K562 (cell line): Measurements from ENCODE around the gene LRRC4C. TPM values are rescaled to one million over a fixed set of nuclear protein-coding genes. Genes with fewer than 3 reads are reported as not detected.

Experiments used
- ATAC-seq: fragments of 200-7000 bp; cut with Tn5 transposase; 3 replicates; pipeline ENCODE4 v1.9.1; 2020; ENCODE audit warnings: moderate library complexity
- BruUV-seq: library from RNA; stranded (reverse); fragments of 400-500 nt; replicated peaks from 2 replicates; lab custom pipeline; 2021; lab: Mats Ljungman, UMichigan
- CTCF ChIA-PET: fragments of 300-600 bp; formaldehyde crosslinking; extraction: SDS; loops from one replicate; lab custom pipeline; 2021; ENCODE audit warnings: low intra/inter-chr PET ratio; lab: Yijun Ruan, JAX
- POLR2A ChIA-PET: fragments of 300-600, 350-650 bp; sonication (Branson Sonifier 250); formaldehyde crosslinking; extraction: SDS; loops from one replicate; lab custom pipeline; 2021; ENCODE audit warnings: antibody characterized with exemption, inconsistent platforms; lab: Yijun Ruan, JAX
- DNase-seq, 4 experiments: peaks; one replicate each; pipeline versions ENCODE4 v3.0.0 to v3.0.0-alpha.2; 2011 to 2018; ENCODE audit warnings: low spot score in 3 of 4, mixed read lengths in 3 of 4; ENCODE audit errors: extremely low read depth in 1 of 4
- FAIRE-seq: peaks from 2 replicates; lab custom pipeline; 2011; peaks lifted over from hg19 to GRCh38; lab: Jason Lieb, UNC
- H2AFZ ChIP-seq: 2 replicates; pipeline ENCODE4 v1.6.0; 2011; ENCODE audit warnings: low read depth, low read length, control low read depth, inconsistent platforms
- H3K27ac ChIP-seq: fragments of 200-600 bp; 3 replicates; pipeline ENCODE4 v1.8.0; 2011; ENCODE audit warnings: low read depth, mild to moderate bottlenecking, control low read depth, inconsistent platforms, low read length, moderate library complexity, mixed read lengths; ENCODE audit errors: extremely low read depth
- H3K27me3 ChIP-seq, 2 experiments: fragments of 300-600 bp in 1 of 2; 2 replicates in 1 of 2; 3 replicates in 1 of 2; pipeline versions ENCODE4 v1.6.0 to v1.8.0; 2011; ENCODE audit warnings: inconsistent platforms in 2 of 2, low read length in 2 of 2, mild to moderate bottlenecking in 1 of 2, mixed read lengths in 1 of 2, moderate library complexity in 1 of 2; ENCODE audit not compliant: control insufficient read depth in 2 of 2, insufficient read depth in 2 of 2
- H3K36me3 ChIP-seq: fragments of 300-600 bp; 3 replicates; pipeline ENCODE4 v1.8.0; 2011; ENCODE audit warnings: mild to moderate bottlenecking, low read length, inconsistent platforms; ENCODE audit not compliant: control insufficient read depth, insufficient read depth
- H3K4me1 ChIP-seq, 2 experiments: fragments of 200-600 bp in 1 of 2; replicated peaks in 1 of 2; 2 replicates in 1 of 2; 3 replicates in 1 of 2; pipeline versions ENCODE4 v1.5.1 to v1.8.0; 2011; ENCODE audit warnings: inconsistent platforms in 2 of 2, low read length in 2 of 2, mild to moderate bottlenecking in 1 of 2, mixed read lengths in 1 of 2, moderate library complexity in 1 of 2; ENCODE audit not compliant: control insufficient read depth in 2 of 2, insufficient read depth in 2 of 2
- H3K4me2 ChIP-seq: 2 replicates; pipeline ENCODE4 v1.6.1; 2011; ENCODE audit warnings: low read length, control low read depth, inconsistent platforms, mixed read lengths; ENCODE audit not compliant: insufficient read depth
- H3K4me3 ChIP-seq: fragments of 200-600 bp; sonication (generic), shearing (Covaris generic); 2 replicates; pipeline ENCODE4 v1.5.1; 2016; ENCODE audit warnings: control low read depth, inconsistent platforms
- H3K79me2 ChIP-seq: fragments of 200-600 bp; 3 replicates; pipeline ENCODE4 v1.8.0; 2011; ENCODE audit warnings: low read length, inconsistent platforms; ENCODE audit not compliant: control insufficient read depth, insufficient read depth
- H3K9ac ChIP-seq, 2 experiments: 2 replicates each; pipeline versions ENCODE4 v1.6.0 to v1.6.1; 2011; ENCODE audit warnings: low read depth in 2 of 2, low read length in 2 of 2, control low read depth in 1 of 2, inconsistent platforms in 1 of 2, mild to moderate bottlenecking in 1 of 2, mixed read lengths in 1 of 2; ENCODE audit not compliant: insufficient read depth in 1 of 2
- H3K9me1 ChIP-seq: one replicate; pipeline ENCODE4 v1.6.0; 2011; ENCODE audit warnings: inconsistent platforms, mild to moderate bottlenecking, low read length, moderate library complexity; ENCODE audit not compliant: control insufficient read depth, insufficient read depth
- H3K9me3 ChIP-seq: replicated peaks from 2 replicates; pipeline ENCODE4 v1.5.1; 2011; ENCODE audit warnings: low read depth, low read length, inconsistent platforms; ENCODE audit not compliant: control insufficient read depth, insufficient read depth
- H4K20me1 ChIP-seq: replicated peaks from 2 replicates; pipeline ENCODE4 v1.6.1; 2011; ENCODE audit warnings: low read length, inconsistent platforms, mixed read lengths; ENCODE audit not compliant: control insufficient read depth, insufficient read depth
- ARHGAP35 ChIP-seq: fragments of 450-650 bp; IDR thresholded peaks from 2 replicates; pipeline ENCODE4 v1.6.1; 2018; ENCODE audit not compliant: partially characterized antibody
- ARID1B ChIP-seq: fragments of 450-650 bp; IDR thresholded peaks from 2 replicates; pipeline ENCODE4 v1.6.1; 2016; ENCODE audit warnings: antibody characterized with exemption, mild to moderate bottlenecking, inconsistent platforms
- CCNT2 ChIP-seq: IDR thresholded peaks from 2 replicates; pipeline ENCODE4 v1.6.1; 2011; ENCODE audit warnings: borderline replicate concordance, low read depth, mild to moderate bottlenecking, moderate library complexity, mixed read lengths, low read length; ENCODE audit not compliant: insufficient read length; ENCODE audit errors: extremely low read depth
- CHD2 ChIP-seq: IDR thresholded peaks from 2 replicates; pipeline ENCODE4 v1.6.1; 2011; ENCODE audit warnings: low read depth, low read length
- KLF10 ChIP-seq: fragments of 250-450 bp; sonication (Bioruptor Pico); IDR thresholded peaks from 2 replicates; pipeline ENCODE4 v1.6.1; 2021; ENCODE audit warnings: matching md5 sums
- MEIS2 ChIP-seq: fragments of 450-650 bp; IDR thresholded peaks from 2 replicates; pipeline ENCODE4 v1.6.1; 2014; ENCODE audit warnings: mild to moderate bottlenecking; ENCODE audit not compliant: partially characterized antibody
- MYC ChIP-seq, 2 experiments: fragments of 250-450 bp in 1 of 2; sonication (Bioruptor Pico) in 1 of 2; IDR thresholded peaks; 2 replicates each; pipeline versions ENCODE4 v1.5.1 to v1.6.1; 2012 to 2021; ENCODE audit warnings: low read depth in 2 of 2, borderline replicate concordance in 1 of 2, improper control_type of control experiment in 1 of 2, low read length in 1 of 2, mild to moderate bottlenecking in 1 of 2, moderate library complexity in 1 of 2
- PTBP1 ChIP-seq: fragments of 200-400 bp; formaldehyde crosslinking; IDR thresholded peaks from 2 replicates; pipeline ENCODE4 v1.6.1; 2017; ENCODE audit warnings: low read depth, low read length
- PTTG1 ChIP-seq: fragments of 450-650 bp; IDR thresholded peaks from 2 replicates; pipeline ENCODE4 v1.6.1; 2016; ENCODE audit warnings: low read depth, mild to moderate bottlenecking, missing genetic modification characterization, missing compliant biosample characterization
- RBM17 ChIP-seq: fragments of 200-400 bp; formaldehyde crosslinking; IDR thresholded peaks from 2 replicates; pipeline ENCODE4 v1.6.1; 2017; ENCODE audit warnings: low read depth, mild to moderate bottlenecking, low read length, borderline replicate concordance
- SMARCB1 ChIP-seq: IDR thresholded peaks from 2 replicates; pipeline ENCODE4 v1.6.1; 2011; ENCODE audit warnings: improper control_type of control experiment, low read depth; ENCODE audit not compliant: insufficient read length
- SRSF7 ChIP-seq: fragments of 200-400 bp; formaldehyde crosslinking; optimal IDR thresholded peaks from 2 replicates; pipeline ENCODE3; 2017; ENCODE audit warnings: mild to moderate bottlenecking, low read depth, low read length
- TRIM28 ChIP-seq: fragments of 450-650 bp; IDR thresholded peaks from 2 replicates; pipeline ENCODE4 v1.6.1; 2017
- ZC3H8 ChIP-seq: fragments of 450-650 bp; IDR thresholded peaks from 2 replicates; pipeline ENCODE4 v1.6.1; 2017
- ZNF23 ChIP-seq: fragments of 250-450 bp; sonication (Bioruptor Pico); IDR thresholded peaks from 2 replicates; pipeline ENCODE4 v1.4.0; 2020; ENCODE audit warnings: mild to moderate bottlenecking
- ZNF75A ChIP-seq: fragments of 450-650 bp; formaldehyde crosslinking; IDR thresholded peaks from 2 replicates; pipeline ENCODE4 v1.4.0; 2020; ENCODE audit warnings: mild to moderate bottlenecking
- ZNF766 ChIP-seq: fragments of 200-800 bp; sonication (Bioruptor generic); conservative IDR thresholded peaks from 2 replicates; pipeline ENCODE4 v1.6.1; 2016; ENCODE audit warnings: missing genetic modification characterization, missing compliant biosample characterization
- ZNF780A ChIP-seq: fragments of 250-450 bp; sonication (Bioruptor Pico); IDR thresholded peaks from 2 replicates; pipeline ENCODE4 v1.5.0; 2021; ENCODE audit warnings: mild to moderate bottlenecking
- WGBS: fragments of 100-300 bp; shearing (Covaris generic); methylation state at CpG from one replicate; pipeline ENCODE4 v1.1.6; 2016; ENCODE audit warnings: low coverage, mixed read lengths; ENCODE audit not compliant: insufficient coverage; ENCODE audit errors: missing lambda C conversion rate; 5-methylcytosine and 5-hydroxymethylcytosine counted together
- in situ Hi-C: fragments of 300-500 bp; cut with MboI; formaldehyde crosslinking; loops from 4 replicates; pipeline ENCODE4 v1.15.0; 2018; ENCODE audit warnings: inconsistent platforms, mixed read lengths
- intact Hi-C: fragments of 100-400 bp; cut with micrococcal nuclease; formaldehyde crosslinking; loops from 2 replicates; pipeline ENCODE4 v1.14.2; 2022
- polyA plus RNA-seq, 8 experiments: library from polyadenylated mRNA; depleted of rRNA in 4 of 8; stranded (reverse) in 5 of 8; unstranded in 3 of 8; fragments of >200 nt; fragmentation: Nextera tagmentation in 2 of 8; fragmentation: Illumina TruSeq in 1 of 8; extraction: Ambion mirVana in 2 of 8; extraction: Trizol in 1 of 8; gene quantifications; 2 replicates each; pipeline versions ENCODE4 v1.2.1 to v1.2.3, GENCODE V29; 2011 to 2014; ENCODE audit warnings: inconsistent platforms in 1 of 8, missing spikeins in 1 of 8
- total RNA-seq, 7 experiments: library from RNA; depleted of rRNA in 6 of 7; stranded (reverse); fragments of >200 nt in 6 of 7; fragmentation: Illumina TruSeq in 2 of 7; extraction: Trizol in 2 of 7; gene quantifications; 2 replicates each; pipeline versions ENCODE4 v1.2.1 to v1.2.3, GENCODE V29; 2011 to 2021; ENCODE audit warnings: low replicate concordance in 1 of 7
- TF ChIP-seq, protein P1 (sequence below), 2 experiments: IDR thresholded peaks; 2 replicates each; pipeline ENCODE4 v1.6.1; 2011; ENCODE audit warnings: borderline replicate concordance in 1 of 2, control low read depth in 1 of 2, low read depth in 1 of 2, low read length in 1 of 2, mild to moderate bottlenecking in 1 of 2, mixed read lengths in 1 of 2, moderate library complexity in 1 of 2; ENCODE audit not compliant: insufficient read depth in 1 of 2, insufficient read length in 1 of 2, poor library complexity in 1 of 2, severe bottlenecking in 1 of 2; ENCODE audit errors: extremely low read depth in 1 of 2
- TF ChIP-seq, protein P2 (sequence below): sonication (generic); formaldehyde crosslinking; IDR thresholded peaks from 2 replicates; pipeline ENCODE4 v1.8.1; 2022; ENCODE audit warnings: missing genetic modification reagents
- TF ChIP-seq, protein P3 (sequence below): sonication (generic); formaldehyde crosslinking; IDR thresholded peaks from 2 replicates; pipeline ENCODE4 v1.8.1; 2022; ENCODE audit warnings: missing genetic modification reagents

The LRRC4C gene
- total and polyA plus RNA-seq, 9 of the 15 experiments (the other 6 are each of a cell fraction or from before 2014, with no cell fraction given), result not detected

DNA sequence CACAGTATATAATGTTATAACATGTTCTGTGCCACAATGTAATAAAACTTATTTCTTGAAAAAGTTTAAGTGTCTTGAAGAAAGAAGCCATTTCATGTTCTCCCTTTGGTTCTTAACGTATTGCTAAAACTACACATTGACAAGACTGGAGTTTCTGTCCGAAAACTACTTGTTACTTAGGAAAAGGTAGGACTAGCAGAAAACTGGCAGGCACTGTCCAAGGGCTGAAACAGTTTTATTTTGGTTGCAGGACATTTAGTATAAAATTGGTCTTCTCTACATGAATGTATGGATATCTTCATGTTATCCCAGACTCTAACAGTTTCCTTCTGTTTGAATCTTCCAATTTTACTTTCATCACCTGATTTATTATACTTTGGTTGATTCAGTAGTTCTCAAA lies 1027.1 kb downstream of the LRRC4C start (continued):
- TF ChIP-seq, protein P1, sequence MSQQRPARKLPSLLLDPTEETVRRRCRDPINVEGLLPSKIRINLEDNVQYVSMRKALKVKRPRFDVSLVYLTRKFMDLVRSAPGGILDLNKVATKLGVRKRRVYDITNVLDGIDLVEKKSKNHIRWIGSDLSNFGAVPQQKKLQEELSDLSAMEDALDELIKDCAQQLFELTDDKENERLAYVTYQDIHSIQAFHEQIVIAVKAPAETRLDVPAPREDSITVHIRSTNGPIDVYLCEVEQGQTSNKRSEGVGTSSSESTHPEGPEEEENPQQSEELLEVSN (IDR thresholded peaks at IDR 0.05; ENCODE audit: borderline replicate concordance in 1 of 2, extremely low read depth in 1 of 2, insufficient read depth in 1 of 2, insufficient read length in 1 of 2, low read depth in 1 of 2, low read length in 1 of 2, poor library complexity in 1 of 2, severe bottlenecking in 1 of 2), result no peak
- TF ChIP-seq ZNF766, result no peak
- TF ChIP-seq CHD2, result no peak
- no peak for TF ChIP-seq ARID1B
- TF ChIP-seq, protein P2, sequence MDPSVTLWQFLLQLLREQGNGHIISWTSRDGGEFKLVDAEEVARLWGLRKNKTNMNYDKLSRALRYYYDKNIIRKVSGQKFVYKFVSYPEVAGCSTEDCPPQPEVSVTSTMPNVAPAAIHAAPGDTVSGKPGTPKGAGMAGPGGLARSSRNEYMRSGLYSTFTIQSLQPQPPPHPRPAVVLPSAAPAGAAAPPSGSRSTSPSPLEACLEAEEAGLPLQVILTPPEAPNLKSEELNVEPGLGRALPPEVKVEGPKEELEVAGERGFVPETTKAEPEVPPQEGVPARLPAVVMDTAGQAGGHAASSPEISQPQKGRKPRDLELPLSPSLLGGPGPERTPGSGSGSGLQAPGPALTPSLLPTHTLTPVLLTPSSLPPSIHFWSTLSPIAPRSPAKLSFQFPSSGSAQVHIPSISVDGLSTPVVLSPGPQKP (CRISPR knock-in tag), result no peak
- no peak for TF ChIP-seq PTTG1 (tag)
- TF ChIP-seq SMARCB1, result no peak
- no peak for TF ChIP-seq RBM17

DNA sequence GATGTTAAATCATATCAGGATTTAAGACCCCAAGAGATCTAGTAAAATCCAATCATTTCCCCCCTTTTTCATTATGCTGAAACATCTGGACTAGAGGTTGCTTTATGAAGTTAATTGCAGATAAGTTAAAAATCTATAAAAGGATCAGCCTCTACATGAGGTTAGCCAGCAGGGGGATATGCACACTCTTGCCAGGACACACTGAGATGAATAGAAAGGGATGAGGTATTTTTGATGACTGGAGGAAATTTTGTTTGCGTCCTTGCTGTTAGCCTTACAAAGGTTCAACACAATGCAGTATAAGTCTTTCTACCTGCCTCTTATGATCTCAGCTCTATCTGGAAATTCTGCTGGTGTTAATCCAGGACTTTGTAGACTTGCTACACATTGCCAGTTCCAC lies 1034.3 kb downstream of the LRRC4C start:
- DNase-seq (no peak), FAIRE-seq (no peak), ATAC-seq (no peak)
- in situ Hi-C loops (no loop called here), intact Hi-C loops (no loop called here)
- CTCF ChIA-PET, result no interaction called here
- Histone ChIP-seq H3K27me3 (no peaks in the 10 kb centered on the region), H3K9me1 (no peaks in the 10 kb centered on the region), H3K27ac (no peak overlapping the region), H3K79me2 (no peaks in the 10 kb centered on the region), H3K4me1 (no peaks in the 10 kb centered on the region), H3K4me2 (no peak overlapping the region), H3K9me3 (no peaks in the 10 kb centered on the region), H3K4me3 (no peak overlapping the region), H4K20me1 (no peaks in the 10 kb centered on the region), H3K36me3 (no peaks in the 10 kb centered on the region), H3K9ac (no peak overlapping the region), H2AFZ (no peak overlapping the region)
- BruUV-seq, result no TSS peak
- WGBS, result 0% methylated on average over 1 of the region's 1 CpG
- POLR2A ChIA-PET, result no interaction called here
- no peak for TF ChIP-seq PTBP1
- TF ChIP-seq, protein P3, sequence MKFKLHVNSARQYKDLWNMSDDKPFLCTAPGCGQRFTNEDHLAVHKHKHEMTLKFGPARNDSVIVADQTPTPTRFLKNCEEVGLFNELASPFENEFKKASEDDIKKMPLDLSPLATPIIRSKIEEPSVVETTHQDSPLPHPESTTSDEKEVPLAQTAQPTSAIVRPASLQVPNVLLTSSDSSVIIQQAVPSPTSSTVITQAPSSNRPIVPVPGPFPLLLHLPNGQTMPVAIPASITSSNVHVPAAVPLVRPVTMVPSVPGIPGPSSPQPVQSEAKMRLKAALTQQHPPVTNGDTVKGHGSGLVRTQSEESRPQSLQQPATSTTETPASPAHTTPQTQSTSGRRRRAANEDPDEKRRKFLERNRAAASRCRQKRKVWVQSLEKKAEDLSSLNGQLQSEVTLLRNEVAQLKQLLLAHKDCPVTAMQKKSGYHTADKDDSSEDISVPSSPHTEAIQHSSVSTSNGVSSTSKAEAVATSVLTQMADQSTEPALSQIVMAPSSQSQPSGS, result no peak
- no peak for TF ChIP-seq MYC (IDR thresholded peaks at IDR 0.05; ENCODE audit: low read depth, low read length)
- TF ChIP-seq MYC (CRISPR knock-in tag; IDR thresholded peaks at IDR 0.05; ENCODE audit: borderline replicate concordance, low read depth), result no peak
- TF ChIP-seq ZNF75A (CRISPR knock-in tag), result no peak
- no peak for TF ChIP-seq ZNF23 (CRISPR knock-in tag)
- no peak for TF ChIP-seq KLF10 (CRISPR knock-in tag)
- TF ChIP-seq MEIS2, result no peak
- TF ChIP-seq ZNF780A, result no peak
- no peak for TF ChIP-seq ARHGAP35
- no peak for TF ChIP-seq SRSF7
- no peak for TF ChIP-seq ZC3H8
- no peak for TF ChIP-seq TRIM28
- no peak for TF ChIP-seq CCNT2
